Neural progenitor cell (in vitro differentiated cells): ENCODE measurements around the gene RAB3A. TPM values are rescaled to one million over a fixed set of nuclear protein-coding genes. Genes with fewer than 3 reads are reported as not detected.
A peak's percentile ranks its signal among the peaks of the same experiment; 100 is the strongest.

Source experiments
- DNase-seq: peaks from one replicate; pipeline ENCODE4 v3.0.0-alpha.2; 2016; ENCODE audit warnings: low spot score
- H2AFZ ChIP-seq: fragments of 200-600 bp; sonication (generic); replicated peaks from 2 replicates; pipeline ENCODE4 v1.6.1; 2016; ENCODE audit warnings: antibody characterized with exemption
- H3F3A ChIP-seq: fragments of 200-600 bp; sonication (generic); 2 replicates; pipeline ENCODE4 v1.6.1; 2016; ENCODE audit warnings: antibody characterized with exemption, low read depth
- H3K27ac ChIP-seq: fragments of 200-600 bp; sonication (generic); 2 replicates; pipeline ENCODE4 v1.5.1; 2016; ENCODE audit warnings: mild to moderate bottlenecking
- H3K27me3 ChIP-seq: fragments of 200-600 bp; sonication (generic); 2 replicates; pipeline ENCODE4 v1.6.1; 2016; ENCODE audit warnings: mild to moderate bottlenecking, moderate library complexity
- H3K36me3 ChIP-seq: fragments of 200-600 bp; sonication (generic); 2 replicates; pipeline ENCODE4 v1.5.1; 2016
- H3K4me1 ChIP-seq: fragments of 200-600 bp; sonication (generic); 2 replicates; pipeline ENCODE4 v1.6.1; 2016; ENCODE audit warnings: mixed run types
- H3K4me2 ChIP-seq: fragments of 200-600 bp; sonication (generic); 2 replicates; pipeline ENCODE4 v1.6.1; 2016
- H3K4me3 ChIP-seq: fragments of 200-600 bp; sonication (generic); 2 replicates; pipeline ENCODE4 v1.5.1; 2016
- H3K79me2 ChIP-seq: fragments of 200-600 bp; sonication (generic); 2 replicates; pipeline ENCODE4 v1.6.1; 2016; ENCODE audit warnings: low read depth
- H3K9ac ChIP-seq: fragments of 200-600 bp; sonication (generic); 2 replicates; pipeline ENCODE4 v1.6.1; 2016
- H3K9me3 ChIP-seq: fragments of 200-600 bp; sonication (generic); 2 replicates; pipeline ENCODE4 v1.5.1; 2016; ENCODE audit warnings: low read depth
- H4K20me1 ChIP-seq: fragments of 200-600 bp; sonication (generic); 2 replicates; pipeline ENCODE4 v1.6.1; 2016; ENCODE audit warnings: low read depth
- H3K27ac Mint-ChIP-seq: 3 replicates; pipeline ENCODE4 v1.8.0; 2021; ENCODE audit warnings: mixed read lengths
- H3K27me3 Mint-ChIP-seq: 2 replicates; pipeline ENCODE4 v1.8.0; 2022; ENCODE audit warnings: low read depth, mild to moderate bottlenecking, inconsistent platforms, moderate library complexity, mixed read lengths; ENCODE audit not compliant: insufficient read depth
- H3K36me3 Mint-ChIP-seq: 3 replicates; pipeline ENCODE4 v1.8.0; 2021; ENCODE audit warnings: mixed read lengths
- H3K4me1 Mint-ChIP-seq: 3 replicates; pipeline ENCODE4 v1.8.0; 2021; ENCODE audit warnings: mixed read lengths
- H3K4me3 Mint-ChIP-seq: 3 replicates; pipeline ENCODE4 v1.8.0; 2021; ENCODE audit warnings: mild to moderate bottlenecking, moderate library complexity, mixed read lengths
- H3K9me3 Mint-ChIP-seq: 3 replicates; pipeline ENCODE4 v1.8.0; 2020; ENCODE audit warnings: mixed read lengths
- CTCF ChIP-seq: fragments of 200-600 bp; sonication (generic); IDR thresholded peaks from 2 replicates; pipeline ENCODE4 v1.5.1; 2017; ENCODE audit warnings: antibody characterized with exemption, mild to moderate bottlenecking
- EZH2 ChIP-seq: fragments of 200-600 bp; sonication (generic); IDR thresholded peaks from 2 replicates; pipeline ENCODE4 v1.6.1; 2017; ENCODE audit warnings: antibody characterized with exemption, mild to moderate bottlenecking, moderate library complexity
- EZH2phosphoT487 ChIP-seq: fragments of 200-600 bp; sonication (generic); IDR thresholded peaks from 2 replicates; pipeline ENCODE4 v1.6.1; 2017; ENCODE audit warnings: antibody characterized with exemption
- total RNA-seq: library from RNA; depleted of rRNA; stranded (reverse); fragments of >200 nt; gene quantifications from 2 replicates; pipeline ENCODE4 v1.2.3, GENCODE V29; 2015; ENCODE audit warnings: low replicate concordance

Gene RAB3A
- total RNA-seq, 1 donor from 2014 or later, result 1.1 TPM

GRCh38 chr19:18194181-18194530, 9.7 kb downstream of the RAB3A start:
- DNase-seq, result no peak
- no peak overlapping the region for H3K27ac ChIP-seq
- peaks cover 10% of the 10 kb centered on the region for H3K4me1 ChIP-seq
- Mint-ChIP-seq H3K9me3 (no peaks in the 10 kb centered on the region), H3K27me3 (peaks cover 11% of the 10 kb centered on the region), H3K4me1 (peaks cover 19% of the 10 kb centered on the region), H3K27ac (no peak overlapping the region), H3K36me3 (peaks cover 6% of the 10 kb centered on the region), H3K4me3 (peak overlapping the region; percentile 91)
- TF ChIP-seq EZH2 (no peak), EZH2phosphoT487 (no peak), CTCF (no peak)
- no peaks in the 10 kb centered on the region for H3K36me3 ChIP-seq
- H3F3A ChIP-seq, result peaks cover 22% of the 10 kb centered on the region
- no peak overlapping the region for H3K9ac ChIP-seq
- no peak overlapping the region for H2AFZ ChIP-seq
- peak overlapping the region; percentile 77 for H3K4me3 ChIP-seq
- H4K20me1 ChIP-seq, result peaks cover 18% of the 10 kb centered on the region
- H3K79me2 ChIP-seq, result peaks cover 8% of the 10 kb centered on the region
- no peaks in the 10 kb centered on the region for H3K27me3 ChIP-seq
- peak overlapping the region; percentile 93 for H3K4me2 ChIP-seq
- no peaks in the 10 kb centered on the region for H3K9me3 ChIP-seq

GRCh38 chr19:18193388-18194180, 10.3 kb downstream of the RAB3A start:
- Histone ChIP-seq H3K4me3 (peak overlapping the region; percentile 77), H2AFZ (peak overlapping the region; percentile 43), H3K27me3 (no peaks in the 10 kb centered on the region), H3K4me2 (peak overlapping the region; percentile 93), H4K20me1 (peaks cover 18% of the 10 kb centered on the region), H3K9ac (peak overlapping the region; percentile 46), H3K79me2 (peaks cover 8% of the 10 kb centered on the region), H3F3A (peaks cover 22% of the 10 kb centered on the region), H3K27ac (peak overlapping the region; percentile 51), H3K9me3 (no peaks in the 10 kb centered on the region), H3K4me1 (peaks cover 10% of the 10 kb centered on the region), H3K36me3 (no peaks in the 10 kb centered on the region)
- no peaks in the 10 kb centered on the region for H3K9me3 Mint-ChIP-seq
- no peak overlapping the region for H3K27ac Mint-ChIP-seq
- H3K27me3 Mint-ChIP-seq, result peaks cover 11% of the 10 kb centered on the region
- H3K4me3 Mint-ChIP-seq, result peak overlapping the region; percentile 91
- peaks cover 19% of the 10 kb centered on the region for H3K4me1 Mint-ChIP-seq
- DNase-seq, result peak; percentile 45
- no peak for TF ChIP-seq CTCF
- no peak for TF ChIP-seq EZH2phosphoT487
- no peak for TF ChIP-seq EZH2
- H3K36me3 Mint-ChIP-seq, result peaks cover 6% of the 10 kb centered on the region

- Mint-ChIP-seq H3K9me3 (no peaks in the 10 kb centered on the region), H3K4me3 (peak within 1 kb of the TSS; percentile 91), H3K27ac (peak within 1 kb of the TSS; percentile 64), H3K4me1 (peaks cover 19% of the 10 kb centered on the region), H3K27me3 (peaks cover 7% of the 10 kb centered on the region), H3K36me3 (no peaks in the 10 kb centered on the region)
- TF ChIP-seq EZH2phosphoT487, result no peak
- TF ChIP-seq CTCF, result no peak
- no peak for TF ChIP-seq EZH2
- Histone ChIP-seq H3K27me3 (no peaks in the 10 kb centered on the region), H3K27ac (peak within 1 kb of the TSS; percentile 76), H4K20me1 (peaks cover 18% of the 10 kb centered on the region), H3K4me3 (peak within 1 kb of the TSS; percentile 77), H3K79me2 (peaks cover 8% of the 10 kb centered on the region), H3K36me3 (no peaks in the 10 kb centered on the region), H3K9ac (peak within 1 kb of the TSS; percentile 46), H3K4me2 (peak within 1 kb of the TSS; percentile 93), H3K9me3 (no peaks in the 10 kb centered on the region), H3K4me1 (peaks cover 10% of the 10 kb centered on the region), H2AFZ (peak within 1 kb of the TSS; percentile 43), H3F3A (peaks cover 22% of the 10 kb centered on the region)
- DNase-seq, result peak; percentile 100
Measured at GRCh38 chr19:18192673-18193387, 11.0 kb downstream of the RAB3A start, which contains the start of gene MPV17L2. Gene MPV17L2 (plus strand): TSS chr19:18193218. CDS start chr19:18193282, 64 bp downstream.
